Measurements from ENCODE around the gene APOBEC3H. TPM values are rescaled to one million over a fixed set of nuclear protein-coding genes. Genes with fewer than 3 reads are reported as not detected.

The APOBEC3H gene
- total RNA-seq, 1 donor from 2014 or later = not detected

DNA sequence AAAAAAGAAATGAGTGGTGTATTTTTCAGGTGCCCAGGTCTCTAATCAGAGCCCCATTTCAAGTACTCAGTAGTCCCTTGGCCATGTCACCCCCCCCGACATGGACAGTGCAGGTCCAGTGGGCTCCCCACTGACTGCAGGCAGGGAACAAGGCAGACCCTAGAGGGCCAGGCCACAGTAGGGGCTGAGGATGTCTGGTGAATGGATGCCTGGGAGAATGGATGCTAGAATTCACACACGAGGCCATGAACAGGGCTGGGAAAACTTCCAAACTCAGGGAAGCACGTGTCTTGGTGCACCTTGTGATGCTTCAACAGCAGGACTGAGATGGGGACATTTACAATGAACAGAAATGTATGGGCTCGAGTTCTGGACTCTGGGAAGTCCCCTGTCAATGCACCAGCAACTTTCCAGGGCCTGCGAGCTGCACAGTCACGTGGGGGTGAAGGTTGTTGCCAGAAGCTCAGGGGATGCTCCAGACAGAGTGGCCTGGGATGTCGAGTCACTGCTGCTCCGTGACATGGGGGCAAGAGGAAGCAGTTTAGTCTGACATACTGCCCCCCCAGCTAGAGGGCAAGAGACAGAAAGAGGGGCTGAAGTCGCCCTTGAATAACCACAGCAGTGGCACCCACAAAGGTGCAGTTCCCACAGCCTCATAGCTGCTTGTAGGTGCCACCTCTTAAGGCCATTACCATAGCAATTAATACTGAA lies 16.8 kb upstream of the APOBEC3H start:
- no peak for ATAC-seq
- no peak for DNase-seq (ENCODE audit: low spot score)

- DNase-seq (ENCODE audit: low spot score) (no peak), ATAC-seq (no peak)
Measured at GRCh38 chr22:39081016-39081415, 16.0 kb upstream of the APOBEC3H start.

DNA sequence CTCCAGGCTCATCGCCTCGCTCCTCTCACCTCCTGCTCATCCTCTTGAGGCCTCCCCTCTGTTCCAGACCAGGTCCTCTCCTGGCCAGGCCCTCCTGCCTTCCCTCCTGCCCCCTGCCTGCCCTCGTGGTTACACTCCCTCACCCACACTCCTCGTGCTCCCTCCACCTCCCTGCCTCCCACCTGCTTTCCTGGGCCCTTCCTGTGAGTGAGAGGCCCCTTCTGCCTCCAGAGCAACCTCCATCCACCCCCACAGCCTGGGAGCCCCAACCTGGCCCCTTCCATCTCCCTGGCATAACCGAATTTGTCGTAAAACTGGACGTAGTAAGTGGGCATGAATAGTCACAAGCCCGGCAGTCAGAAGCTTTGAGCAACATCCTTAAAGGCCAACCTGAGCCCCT lies 15.4 kb upstream of the APOBEC3H start:
- ATAC-seq (no peak), DNase-seq (ENCODE audit: low spot score) (no peak)

DNA sequence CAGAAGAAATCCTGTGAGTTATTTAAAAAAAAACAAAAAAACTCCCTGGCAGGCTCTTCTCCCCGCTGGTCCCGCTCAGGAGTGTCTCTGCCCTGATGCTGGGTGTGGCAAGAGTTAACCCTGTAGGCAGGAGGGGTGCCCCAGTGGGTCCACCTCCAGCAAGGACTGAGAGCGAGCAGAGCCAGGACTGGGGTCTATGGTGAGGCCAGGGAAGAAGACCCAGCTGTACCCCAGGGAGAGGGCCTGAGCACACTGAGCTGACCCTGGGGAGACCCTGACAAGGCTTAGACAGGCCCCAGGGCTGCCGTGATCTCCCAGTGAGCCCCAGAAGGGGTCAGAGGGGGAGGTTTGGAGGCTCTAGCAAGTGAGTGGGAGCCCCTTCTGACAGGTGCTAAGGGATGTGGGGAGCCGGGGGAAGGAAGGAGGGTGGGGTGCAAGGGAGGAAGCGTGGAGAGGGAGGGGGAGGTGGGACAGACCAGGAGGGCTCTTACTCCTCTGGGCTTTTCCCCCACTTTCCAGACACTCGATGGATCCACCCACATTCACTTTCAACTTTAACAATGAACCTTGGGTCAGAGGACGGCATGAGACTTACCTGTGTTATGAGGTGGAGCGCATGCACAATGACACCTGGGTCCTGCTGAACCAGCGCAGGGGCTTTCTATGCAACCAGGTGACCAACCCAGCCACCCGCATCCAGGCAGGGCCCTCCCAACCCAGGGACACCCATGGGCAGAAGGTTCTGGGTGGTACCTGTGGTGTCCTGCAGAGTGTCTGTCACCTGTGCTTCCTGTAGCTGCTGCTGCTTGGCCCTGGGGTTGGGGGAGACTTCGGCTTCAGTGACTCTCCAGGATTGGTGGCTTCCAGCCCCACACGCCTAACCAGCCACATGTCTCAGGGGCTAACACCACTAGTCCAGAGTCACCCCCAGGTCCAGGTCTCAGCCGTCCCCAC lies 13.6 kb upstream of the APOBEC3H start:
- no peak for DNase-seq (ENCODE audit: low spot score)
- ATAC-seq = no peak

DNA sequence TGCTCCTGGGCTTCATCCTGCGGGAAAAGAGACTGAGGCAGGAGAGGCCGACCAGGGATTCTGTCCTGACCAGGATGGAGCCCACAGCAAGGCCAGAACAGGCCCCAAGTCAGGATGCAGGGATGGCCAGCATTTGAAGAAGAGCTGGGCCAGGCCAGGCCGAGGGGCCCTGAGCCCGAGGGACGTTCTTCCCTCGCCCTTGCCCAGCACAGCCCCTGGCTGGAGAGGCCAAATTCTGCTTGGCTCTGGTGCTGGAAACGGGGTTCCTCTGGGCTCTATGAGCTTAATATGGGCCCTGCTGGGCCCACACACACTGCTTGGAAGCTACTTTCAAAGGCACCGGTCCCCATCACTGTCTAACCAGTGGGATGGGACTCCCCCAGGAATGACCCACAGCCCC lies 12.4 kb upstream of the APOBEC3H start:
- no peak for DNase-seq (ENCODE audit: low spot score)
- no peak for ATAC-seq

DNA sequence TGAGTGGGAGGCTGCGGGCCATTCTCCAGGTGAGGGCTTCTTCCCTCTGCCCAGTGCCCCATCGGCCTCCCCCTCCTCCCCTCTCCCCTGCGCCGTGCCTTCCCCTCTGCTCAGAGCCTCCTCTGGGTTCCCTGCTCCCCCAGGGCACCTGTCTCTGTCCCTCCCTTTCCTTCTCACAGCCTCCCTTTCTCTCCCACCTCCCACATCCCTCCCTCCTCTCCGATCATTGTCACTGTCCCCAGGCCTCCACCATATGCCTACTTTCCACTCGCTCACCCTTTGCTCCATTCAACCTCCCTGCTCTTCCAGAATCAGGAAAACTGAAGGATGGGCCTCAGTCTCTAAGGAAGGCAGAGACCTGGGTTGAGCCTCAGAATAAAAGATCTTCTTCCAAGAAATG lies 9.9 kb upstream of the APOBEC3H start:
- no peak for ATAC-seq
- no peak for DNase-seq (ENCODE audit: low spot score)

- DNase-seq (ENCODE audit: low spot score) (no peak), ATAC-seq (peak; percentile 15)
Measured at GRCh38 chr22:39087881-39088684, 9.0 kb upstream of the APOBEC3H start.

DNA sequence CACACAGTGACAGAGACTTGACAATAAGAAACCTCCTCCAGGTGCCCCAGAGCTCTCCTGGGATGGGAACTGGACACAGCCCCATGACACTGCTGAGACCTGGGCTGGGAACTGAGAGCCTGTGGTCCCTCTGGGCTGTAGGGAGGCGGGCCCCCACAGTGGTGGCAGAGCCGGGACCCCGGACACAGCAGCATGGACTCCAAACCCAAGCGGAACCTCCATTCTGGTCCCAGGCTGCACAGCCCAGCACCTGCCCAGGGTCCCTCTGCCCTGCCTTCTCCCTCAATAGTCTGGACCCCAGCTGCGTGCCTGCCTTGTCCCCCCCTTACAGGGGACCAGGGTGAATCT lies 8.4 kb upstream of the APOBEC3H start:
- DNase-seq (ENCODE audit: low spot score) (no peak), ATAC-seq (no peak)

- ATAC-seq (no peak), DNase-seq (ENCODE audit: low spot score) (no peak)
Measured at GRCh38 chr22:39089928-39090327, 7.1 kb upstream of the APOBEC3H start.

GRCh38 chr22:39090426-39091064 lies 6.5 kb upstream of the APOBEC3H start:
- no peak for DNase-seq (ENCODE audit: low spot score)
- ATAC-seq = no peak

DNA sequence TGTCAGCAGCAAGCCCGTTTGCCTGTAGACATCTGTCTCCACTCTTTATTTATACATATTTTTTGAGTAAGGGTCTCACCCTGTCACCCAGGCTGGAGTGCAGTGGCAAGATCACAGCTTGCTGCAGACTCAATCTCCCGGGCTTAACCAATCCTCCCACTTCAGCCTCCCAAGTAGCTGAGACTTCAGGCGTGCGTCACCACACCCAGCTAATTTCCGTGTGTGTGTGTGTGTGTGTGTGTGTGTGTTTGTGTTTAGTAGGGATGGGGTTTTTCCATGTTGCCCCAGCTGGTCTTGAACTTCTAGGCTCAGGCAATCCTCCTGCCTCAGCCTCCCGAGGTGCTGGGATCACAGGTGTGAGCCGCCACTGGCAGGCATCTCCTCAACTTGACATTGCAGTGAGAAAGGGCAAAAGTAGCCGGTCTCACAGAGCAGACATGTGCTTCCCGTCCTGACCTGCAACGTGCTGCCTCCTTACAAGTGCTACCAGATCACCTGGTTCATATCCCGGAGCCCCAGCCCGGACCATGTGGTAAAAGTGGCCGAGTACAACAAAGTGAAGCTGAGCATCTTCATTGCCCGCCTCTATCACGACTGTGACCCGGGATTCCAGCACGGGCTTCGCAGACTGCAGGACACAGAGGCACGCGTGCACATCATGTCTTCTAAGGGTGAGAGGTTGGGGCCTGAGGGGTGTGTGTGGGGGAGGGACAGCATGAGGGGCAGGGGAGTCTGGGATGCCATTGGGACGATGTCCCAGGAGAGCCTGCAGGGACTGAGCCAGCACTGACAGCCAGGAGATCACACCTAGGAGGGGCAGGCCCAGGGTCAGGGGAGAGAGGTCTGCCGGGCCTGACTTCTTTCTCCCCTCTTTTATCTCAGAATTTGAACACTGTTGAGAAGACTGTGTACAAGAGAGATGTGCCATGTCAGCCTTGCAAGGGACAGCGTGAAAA lies 5.6 kb upstream of the APOBEC3H start:
- no peak for DNase-seq (ENCODE audit: low spot score)

GRCh38 chr22:39092111-39092862 lies 4.8 kb upstream of the APOBEC3H start:
- DNase-seq (ENCODE audit: low spot score) (no peak), ATAC-seq (no peak)

More for the DNA sequence above, 5.6 kb upstream of the APOBEC3H start:
- ATAC-seq = no peak

DNA sequence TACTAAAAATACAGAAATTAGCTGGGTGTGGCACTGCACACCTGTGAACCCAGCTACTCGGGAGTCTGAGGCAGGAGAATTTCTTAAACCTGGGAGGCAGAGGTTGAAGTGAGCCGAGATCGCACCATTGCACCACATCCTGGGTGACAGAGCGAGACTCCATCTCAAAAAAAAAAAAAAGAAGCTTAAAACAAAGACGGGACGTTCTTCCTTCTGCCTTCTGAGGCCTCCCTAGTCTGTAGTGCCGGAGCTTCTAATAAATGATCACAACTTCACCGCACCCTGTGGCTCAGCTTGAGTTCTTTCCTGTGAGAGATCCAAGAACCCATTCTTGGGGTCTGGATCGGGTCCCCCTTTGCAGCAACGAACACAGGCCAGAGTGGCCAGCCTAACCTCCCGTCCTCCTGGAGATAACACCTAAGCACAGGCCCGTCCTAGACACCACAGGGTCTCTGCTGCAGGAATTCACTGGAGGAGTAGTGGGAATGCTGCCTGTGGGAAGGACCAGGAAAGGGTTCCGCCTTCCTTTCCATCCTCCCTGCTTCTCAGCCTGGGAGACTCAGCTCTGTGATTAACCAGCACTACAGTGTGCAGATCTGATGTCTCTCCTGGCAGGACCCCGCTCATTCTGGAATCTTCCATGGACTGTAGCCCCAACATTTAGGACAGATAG lies 2.2 kb upstream of the APOBEC3H start:
- no peak for DNase-seq (ENCODE audit: low spot score)
- ATAC-seq = no peak

GRCh38 chr22:39095971-39096370 lies 1.1 kb upstream of the APOBEC3H start:
- DNase-seq (ENCODE audit: low spot score) = no peak
- no peak for ATAC-seq

DNA sequence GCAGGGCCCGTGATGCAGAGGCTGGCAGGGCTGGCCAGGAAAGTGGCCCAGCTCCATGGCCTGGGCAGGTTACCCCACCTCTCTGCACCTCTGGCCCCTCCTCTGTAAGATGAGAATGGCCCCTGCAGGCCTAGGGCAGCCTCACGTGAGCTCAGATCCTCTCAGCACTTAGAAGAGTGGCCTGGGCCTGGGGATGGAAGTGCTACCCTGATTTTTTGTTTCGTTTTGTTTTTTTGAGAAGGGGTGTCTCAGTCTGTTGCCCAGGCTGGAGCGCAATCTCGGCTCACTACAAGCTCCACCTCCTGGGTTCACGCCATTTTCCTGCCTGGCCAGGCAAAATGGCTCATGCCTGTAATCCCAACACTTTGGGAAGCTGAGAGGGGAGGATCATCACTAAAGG lies 982 bp downstream of the APOBEC3H start:
- no peak for ATAC-seq
- DNase-seq (ENCODE audit: low spot score) = no peak

- no peak for ATAC-seq
- no peak for DNase-seq (ENCODE audit: low spot score)
Measured at GRCh38 chr22:39098576-39098975, 1.5 kb downstream of the APOBEC3H start.

DNA sequence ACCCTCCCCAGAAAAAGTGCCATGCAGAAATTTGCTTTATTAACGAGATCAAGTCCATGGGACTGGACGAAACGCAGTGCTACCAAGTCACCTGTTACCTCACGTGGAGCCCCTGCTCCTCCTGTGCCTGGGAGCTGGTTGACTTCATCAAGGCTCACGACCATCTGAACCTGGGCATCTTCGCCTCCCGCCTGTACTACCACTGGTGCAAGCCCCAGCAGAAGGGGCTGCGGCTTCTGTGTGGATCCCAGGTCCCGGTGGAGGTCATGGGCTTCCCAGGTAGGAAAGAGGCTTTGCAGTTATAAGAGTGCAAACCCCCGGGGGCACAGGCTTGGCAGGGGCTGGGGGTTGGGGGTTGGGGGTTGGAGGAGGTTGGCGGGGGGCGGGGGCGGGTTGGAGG lies 4.2 kb downstream of the APOBEC3H start:
- no peak for DNase-seq (ENCODE audit: low spot score)
- no peak for ATAC-seq

DNA sequence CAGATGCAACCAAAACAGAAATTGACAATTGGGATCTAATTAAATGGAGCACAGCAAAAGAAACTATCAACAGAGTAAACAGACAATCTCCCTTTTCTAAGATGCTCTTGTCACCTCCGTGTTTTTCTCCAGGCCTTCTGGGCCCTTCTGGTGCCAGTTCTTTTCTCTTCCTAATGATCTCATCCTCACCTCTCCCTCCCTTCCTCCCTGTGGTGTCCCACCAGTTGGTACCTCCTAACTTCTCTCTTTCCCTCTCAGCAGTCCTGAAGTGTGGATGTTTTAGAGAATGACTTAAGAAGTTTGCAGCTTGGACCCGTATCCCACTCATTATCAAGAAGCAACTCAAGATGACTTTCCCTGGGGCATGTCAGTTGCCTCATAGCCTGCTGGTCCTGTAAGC lies 6.4 kb downstream of the APOBEC3H start:
- DNase-seq (ENCODE audit: low spot score) (no peak), ATAC-seq (no peak)

GRCh38 chr22:39106326-39106725 lies 9.3 kb downstream of the APOBEC3H start:
- DNase-seq (ENCODE audit: low spot score) = no peak
- no peak for ATAC-seq
